ENCODE measurements around the gene KLHDC2. TPM values are rescaled to one million over a fixed set of nuclear protein-coding genes. Genes with fewer than 3 reads are reported as not detected.
"Not testable (repeated sequence)": the region's sequence is repeated elsewhere in the genome, so short reads cannot be mapped to it uniquely, and the experiment has no call there.

Gene KLHDC2
- total RNA-seq, 2 donors from 2014 or later, result 48.4 to 53.9 TPM

- Histone ChIP-seq H3K27ac (no peak overlapping the region), H3K4me3 (no peak overlapping the region), H3K36me3 (peaks cover 4% of the 10 kb centered on the region), H3K4me1 (ENCODE audit: control insufficient read depth in 1 of 2, low read depth in 2 of 2) (no peaks in the 10 kb centered on the region), H3K27me3 (replicated peaks; ENCODE audit: insufficient read depth) (no peaks in the 10 kb centered on the region), H3K9me3 (no peaks in the 10 kb centered on the region)
- DNase-seq (ENCODE audit: low spot score), result no peak
- no peak for ATAC-seq (ENCODE audit: insufficient number of reproducible peaks, low FRiP score, low read depth)
- no peak for TF ChIP-seq CTCF (IDR thresholded peaks at IDR 0.05)
These were observed 34.1 kb upstream of the KLHDC2 start for GRCh38 chr14:49733836-49734235.

GRCh38 chr14:49735669-49736068, 32.3 kb upstream of the KLHDC2 start:
- H3K27me3 ChIP-seq (replicated peaks; ENCODE audit: insufficient read depth); H3K27ac ChIP-seq; H3K4me3 ChIP-seq; H3K9me3 ChIP-seq; DNase-seq (ENCODE audit: low spot score); H3K4me1 ChIP-seq (ENCODE audit: control insufficient read depth in 1 of 2, low read depth in 2 of 2); ATAC-seq (ENCODE audit: insufficient number of reproducible peaks, low FRiP score, low read depth): not testable (repeated sequence)
- peaks cover 11% of the 10 kb centered on the region for H3K36me3 ChIP-seq

- Histone ChIP-seq H3K4me1 (ENCODE audit: control insufficient read depth in 1 of 2, low read depth in 2 of 2) (no peaks in the 10 kb centered on the region), H3K27me3 (replicated peaks; ENCODE audit: insufficient read depth) (no peaks in the 10 kb centered on the region), H3K27ac (no peak overlapping the region), H3K4me3 (no peak overlapping the region), H3K9me3 (no peaks in the 10 kb centered on the region), H3K36me3 (peaks cover 18% of the 10 kb centered on the region)
- no peak for TF ChIP-seq CTCF (IDR thresholded peaks at IDR 0.05)
- no peak for DNase-seq (ENCODE audit: low spot score)
- no peak for ATAC-seq (ENCODE audit: insufficient number of reproducible peaks, low FRiP score, low read depth)
These were observed 22.8 kb upstream of the KLHDC2 start for GRCh38 chr14:49745191-49745590.

GRCh38 chr14:49746476-49746875, 21.5 kb upstream of the KLHDC2 start:
- not testable (repeated sequence) for ATAC-seq (ENCODE audit: insufficient number of reproducible peaks, low FRiP score, low read depth); H3K27ac ChIP-seq; DNase-seq (ENCODE audit: low spot score); H3K9me3 ChIP-seq; H3K27me3 ChIP-seq (replicated peaks; ENCODE audit: insufficient read depth); H3K4me1 ChIP-seq (ENCODE audit: control insufficient read depth in 1 of 2, low read depth in 2 of 2); H3K4me3 ChIP-seq
- H3K36me3 ChIP-seq, result peaks cover 12% of the 10 kb centered on the region

GRCh38 chr14:49754570-49755097, 13.3 kb upstream of the KLHDC2 start:
- Histone ChIP-seq H3K27ac (no peak overlapping the region), H3K27me3 (replicated peaks; ENCODE audit: insufficient read depth) (no peaks in the 10 kb centered on the region), H3K36me3 (no peaks in the 10 kb centered on the region), H3K4me3 (no peak overlapping the region), H3K4me1 (ENCODE audit: control insufficient read depth in 1 of 2, low read depth in 2 of 2) (no peaks in the 10 kb centered on the region), H3K9me3 (no peaks in the 10 kb centered on the region)
- TF ChIP-seq CTCF (IDR thresholded peaks at IDR 0.05), result no peak
- DNase-seq (ENCODE audit: low spot score), result no peak
- ATAC-seq (ENCODE audit: insufficient number of reproducible peaks, low FRiP score, low read depth), result no peak

- Histone ChIP-seq H3K27me3 (replicated peaks; ENCODE audit: insufficient read depth) (no peaks in the 10 kb centered on the region), H3K4me1 (ENCODE audit: control insufficient read depth in 1 of 2, low read depth in 2 of 2) (no peaks in the 10 kb centered on the region), H3K27ac (no peak overlapping the region), H3K36me3 (no peaks in the 10 kb centered on the region), H3K9me3 (no peaks in the 10 kb centered on the region), H3K4me3 (no peak overlapping the region)
- ATAC-seq (ENCODE audit: insufficient number of reproducible peaks, low FRiP score, low read depth) (no peak), DNase-seq (ENCODE audit: low spot score) (no peak)
- TF ChIP-seq CTCF (IDR thresholded peaks at IDR 0.05), result no peak
These were observed 12.6 kb upstream of the KLHDC2 start for GRCh38 chr14:49755378-49755777.
